ENCODE results near the gene CUX1.

DNA sequence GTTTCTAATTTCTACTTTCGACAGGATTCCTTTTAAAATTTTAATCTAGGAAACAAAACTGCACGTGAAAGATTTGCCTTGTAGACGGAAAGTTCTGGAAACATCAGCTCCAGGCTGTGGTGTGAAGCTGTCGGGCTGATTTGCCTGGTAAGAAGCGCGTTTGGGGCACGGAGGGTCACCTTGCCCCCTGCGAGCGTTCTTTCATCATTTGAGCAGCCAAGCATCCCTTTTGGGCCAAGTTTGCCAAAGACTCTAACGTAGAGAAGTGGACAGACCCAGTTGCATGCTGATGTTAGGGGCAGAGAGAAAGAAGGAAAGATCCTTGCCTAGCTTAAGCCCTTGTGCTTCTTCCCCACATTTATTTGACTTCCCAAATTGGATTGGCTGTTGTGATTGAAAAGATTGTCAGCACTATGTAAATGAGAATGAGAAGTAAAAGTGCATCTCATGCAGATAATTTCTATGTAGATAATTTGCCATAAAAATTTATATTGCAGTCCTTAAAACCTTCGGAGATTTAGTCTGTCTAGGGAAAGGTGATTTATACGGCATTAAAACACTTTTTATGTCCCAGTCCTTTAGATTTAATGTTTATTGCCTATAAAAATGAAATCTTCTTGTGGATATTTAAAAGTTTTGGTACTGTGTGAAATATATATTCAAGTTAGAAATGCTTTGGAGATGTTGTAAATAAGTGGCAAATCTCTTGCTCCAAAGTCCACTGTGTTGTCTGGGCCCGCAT is 76.1 kb downstream of the CUX1 start:
- TF ChIP-seq EZH2phosphoT487 (IDR thresholded peaks at IDR 0.05), result no peak
- TF ChIP-seq, protein P1, sequence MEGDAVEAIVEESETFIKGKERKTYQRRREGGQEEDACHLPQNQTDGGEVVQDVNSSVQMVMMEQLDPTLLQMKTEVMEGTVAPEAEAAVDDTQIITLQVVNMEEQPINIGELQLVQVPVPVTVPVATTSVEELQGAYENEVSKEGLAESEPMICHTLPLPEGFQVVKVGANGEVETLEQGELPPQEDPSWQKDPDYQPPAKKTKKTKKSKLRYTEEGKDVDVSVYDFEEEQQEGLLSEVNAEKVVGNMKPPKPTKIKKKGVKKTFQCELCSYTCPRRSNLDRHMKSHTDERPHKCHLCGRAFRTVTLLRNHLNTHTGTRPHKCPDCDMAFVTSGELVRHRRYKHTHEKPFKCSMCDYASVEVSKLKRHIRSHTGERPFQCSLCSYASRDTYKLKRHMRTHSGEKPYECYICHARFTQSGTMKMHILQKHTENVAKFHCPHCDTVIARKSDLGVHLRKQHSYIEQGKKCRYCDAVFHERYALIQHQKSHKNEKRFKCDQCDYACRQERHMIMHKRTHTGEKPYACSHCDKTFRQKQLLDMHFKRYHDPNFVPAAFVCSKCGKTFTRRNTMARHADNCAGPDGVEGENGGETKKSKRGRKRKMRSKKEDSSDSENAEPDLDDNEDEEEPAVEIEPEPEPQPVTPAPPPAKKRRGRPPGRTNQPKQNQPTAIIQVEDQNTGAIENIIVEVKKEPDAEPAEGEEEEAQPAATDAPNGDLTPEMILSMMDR (IDR thresholded peaks at IDR 0.05), result no peak
- no peak for TF ChIP-seq EZH2 (IDR thresholded peaks at IDR 0.05)

All from neural progenitor cell (in vitro differentiated cells).